ENCODE results near the gene AUP1.

AUP1 gene

GRCh38 chr2:74529357-74530238, at the start of gene AUP1, which contains the start of gene HTRA2:
Gene AUP1, minus strand, starts transcription at chr2:74529706. Its CDS starts 77 bp downstream, at chr2:74529629.
Gene HTRA2, plus strand, starts transcription at chr2:74529933. Its CDS starts 74 bp downstream, at chr2:74530007.
- no peaks in the 10 kb centered on the region for H3K9me3 ChIP-seq (ENCODE audit: severe bottlenecking)
- H3K36me3 ChIP-seq = peaks cover 72% of the 10 kb centered on the region
- peak within 1 kb of the TSS; percentile 97 for H3K4me3 ChIP-seq (ENCODE audit: low read depth, low read length)
- DNase-seq = peak; percentile 100
- TF ChIP-seq CTCF (IDR thresholded peaks at IDR 0.05; ENCODE audit: low read depth, low read length) = no peak
- no peaks in the 10 kb centered on the region for H3K27me3 ChIP-seq (ENCODE audit: insufficient read depth, low read depth, severe bottlenecking)
- peak within 1 kb of the TSS; percentile 86 for H3K27ac ChIP-seq

- DNase-seq = no peak
Observed at GRCh38 chr2:74578408-74578807, 48.9 kb upstream of the AUP1 start.

GRCh38 chr2:74577448-74577847, 47.9 kb upstream of the AUP1 start:
- TF ChIP-seq CTCF (IDR thresholded peaks at IDR 0.05; ENCODE audit: low read depth, low read length) = no peak

More at GRCh38 chr2:74578408-74578807, 48.9 kb upstream of the AUP1 start:
- Histone ChIP-seq H3K27ac (no peak overlapping the region), H3K4me3 (ENCODE audit: low read depth, low read length) (no peak overlapping the region), H3K36me3 (no peaks in the 10 kb centered on the region), H3K27me3 (ENCODE audit: insufficient read depth, low read depth, severe bottlenecking) (no peaks in the 10 kb centered on the region), H3K9me3 (ENCODE audit: severe bottlenecking) (no peaks in the 10 kb centered on the region)
- no peak for TF ChIP-seq CTCF (IDR thresholded peaks at IDR 0.05; ENCODE audit: low read depth, low read length)

GRCh38 chr2:74576863-74577229, 47.3 kb upstream of the AUP1 start:
- H3K27me3 ChIP-seq (ENCODE audit: insufficient read depth, low read depth, severe bottlenecking) = no peaks in the 10 kb centered on the region
- H3K36me3 ChIP-seq = no peaks in the 10 kb centered on the region
- no peak overlapping the region for H3K27ac ChIP-seq
- no peak for TF ChIP-seq CTCF (IDR thresholded peaks at IDR 0.05; ENCODE audit: low read depth, low read length)
- H3K4me3 ChIP-seq (ENCODE audit: low read depth, low read length) = no peak overlapping the region
- no peaks in the 10 kb centered on the region for H3K9me3 ChIP-seq (ENCODE audit: severe bottlenecking)
- DNase-seq = no peak

More at GRCh38 chr2:74577448-74577847, 47.9 kb upstream of the AUP1 start:
- Histone ChIP-seq H3K36me3 (no peaks in the 10 kb centered on the region), H3K9me3 (ENCODE audit: severe bottlenecking) (no peaks in the 10 kb centered on the region), H3K4me3 (ENCODE audit: low read depth, low read length) (no peak overlapping the region), H3K27me3 (ENCODE audit: insufficient read depth, low read depth, severe bottlenecking) (no peaks in the 10 kb centered on the region), H3K27ac (no peak overlapping the region)
- no peak for DNase-seq

GRCh38 chr2:74576211-74576862, 46.8 kb upstream of the AUP1 start:
- H3K36me3 ChIP-seq = no peaks in the 10 kb centered on the region
- no peak overlapping the region for H3K27ac ChIP-seq
- H3K27me3 ChIP-seq (ENCODE audit: insufficient read depth, low read depth, severe bottlenecking) = no peaks in the 10 kb centered on the region
- TF ChIP-seq CTCF (IDR thresholded peaks at IDR 0.05; ENCODE audit: low read depth, low read length) = no peak
- no peaks in the 10 kb centered on the region for H3K9me3 ChIP-seq (ENCODE audit: severe bottlenecking)
- H3K4me3 ChIP-seq (ENCODE audit: low read depth, low read length) = no peak overlapping the region
- no peak for DNase-seq

All from WERI-Rb-1 (cell line).